Fibroblast of skin of back (primary cell): ENCODE measurements around the gene CRELD2.

Source experiments
- DNase-seq: peaks from one replicate; pipeline ENCODE4 v3.0.0-alpha.2; 2013

Gene CRELD2

DNA sequence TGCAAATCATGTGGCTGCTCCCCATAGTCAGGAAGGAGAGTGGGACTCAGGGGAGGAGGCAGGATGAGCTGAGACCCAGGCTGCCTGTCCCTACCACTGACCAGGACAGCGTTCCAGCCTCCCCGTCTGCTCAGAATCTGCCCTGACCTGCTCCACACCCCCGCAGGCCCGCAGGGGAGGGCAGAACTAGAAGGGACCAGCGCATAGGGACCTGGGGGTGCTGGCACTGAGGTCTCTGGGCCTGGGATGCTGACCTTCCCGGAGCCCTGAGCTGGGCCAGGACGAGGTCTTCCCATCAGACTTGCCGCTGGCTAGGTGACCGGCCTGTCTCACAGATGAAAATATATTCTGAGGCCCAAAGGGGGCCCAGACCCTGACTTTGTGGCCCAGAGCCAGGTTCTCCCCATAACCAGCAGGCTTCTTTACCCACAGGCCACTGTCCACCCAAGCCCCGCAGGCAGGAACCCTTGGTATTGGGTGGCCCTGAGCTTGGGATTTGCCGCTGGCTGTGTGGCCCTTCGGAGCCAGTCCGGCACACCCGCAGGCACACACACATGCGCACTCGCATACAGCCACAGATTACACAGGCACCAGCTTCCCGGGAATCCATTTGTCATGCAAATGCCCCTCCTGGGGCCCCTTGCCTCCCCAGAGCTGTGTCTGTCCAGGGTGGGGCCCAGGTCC lies 28.3 kb downstream of the CRELD2 start:
- no peak for DNase-seq

DNA sequence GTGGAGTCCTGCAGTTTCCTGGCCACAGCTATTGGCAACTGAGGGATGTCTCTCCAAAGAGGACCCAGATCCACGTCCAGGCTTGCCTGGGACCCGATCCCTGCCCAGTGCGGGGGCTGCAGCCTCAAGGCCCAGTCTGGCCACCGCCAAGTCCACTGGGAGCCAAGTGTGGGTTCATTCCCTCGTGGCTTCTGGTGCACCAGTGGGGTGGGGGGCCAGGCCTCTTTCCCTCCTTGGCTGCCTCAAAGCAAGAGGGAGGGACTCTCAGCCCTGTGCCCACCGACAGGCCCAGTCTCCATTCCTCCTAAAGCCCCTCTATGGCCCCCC lies 28.8 kb downstream of the CRELD2 start:
- DNase-seq = no peak

DNA sequence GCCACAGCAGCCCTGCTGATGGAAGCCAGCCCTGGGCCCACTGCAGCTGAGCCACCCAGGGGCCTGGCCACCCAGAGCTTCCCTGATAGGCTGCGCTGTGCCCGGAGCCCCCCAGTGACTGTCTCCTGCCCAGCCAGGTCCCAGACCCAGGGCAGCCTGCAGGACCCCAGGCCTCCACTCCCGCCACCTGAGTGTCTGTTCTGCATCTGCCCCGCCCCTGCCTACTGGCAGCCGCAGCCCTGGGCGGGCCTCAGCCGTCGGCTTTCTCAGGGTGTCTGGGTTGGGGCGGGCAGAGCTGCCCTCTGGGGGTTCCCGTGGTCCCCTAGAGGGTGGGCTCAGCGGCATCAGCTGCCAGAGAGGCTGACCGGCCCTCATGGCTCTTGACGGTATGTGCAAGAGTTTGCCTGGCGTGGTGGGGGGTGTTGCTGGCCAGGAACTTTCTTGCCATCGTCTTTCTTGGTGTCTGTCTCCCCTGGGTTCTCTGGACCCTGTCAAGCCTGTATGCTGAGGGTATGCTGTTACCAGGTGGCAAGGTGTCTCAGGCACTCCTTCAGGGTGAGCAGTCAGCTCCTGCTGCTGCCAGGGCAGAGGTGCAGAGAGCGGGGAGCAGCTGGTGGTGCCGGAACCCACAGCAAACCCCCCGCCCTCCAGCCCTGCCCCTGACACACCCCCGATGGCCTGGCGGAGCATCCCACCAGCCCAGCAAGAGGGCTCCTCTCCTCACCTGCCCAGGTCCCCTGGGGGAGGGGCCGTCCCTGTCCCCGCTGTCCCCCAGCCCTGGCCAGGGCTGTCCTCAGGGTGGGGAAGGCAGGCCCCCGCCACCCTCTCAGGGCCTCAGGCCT lies 29.9 kb downstream of the CRELD2 start:
- no peak for DNase-seq

DNA sequence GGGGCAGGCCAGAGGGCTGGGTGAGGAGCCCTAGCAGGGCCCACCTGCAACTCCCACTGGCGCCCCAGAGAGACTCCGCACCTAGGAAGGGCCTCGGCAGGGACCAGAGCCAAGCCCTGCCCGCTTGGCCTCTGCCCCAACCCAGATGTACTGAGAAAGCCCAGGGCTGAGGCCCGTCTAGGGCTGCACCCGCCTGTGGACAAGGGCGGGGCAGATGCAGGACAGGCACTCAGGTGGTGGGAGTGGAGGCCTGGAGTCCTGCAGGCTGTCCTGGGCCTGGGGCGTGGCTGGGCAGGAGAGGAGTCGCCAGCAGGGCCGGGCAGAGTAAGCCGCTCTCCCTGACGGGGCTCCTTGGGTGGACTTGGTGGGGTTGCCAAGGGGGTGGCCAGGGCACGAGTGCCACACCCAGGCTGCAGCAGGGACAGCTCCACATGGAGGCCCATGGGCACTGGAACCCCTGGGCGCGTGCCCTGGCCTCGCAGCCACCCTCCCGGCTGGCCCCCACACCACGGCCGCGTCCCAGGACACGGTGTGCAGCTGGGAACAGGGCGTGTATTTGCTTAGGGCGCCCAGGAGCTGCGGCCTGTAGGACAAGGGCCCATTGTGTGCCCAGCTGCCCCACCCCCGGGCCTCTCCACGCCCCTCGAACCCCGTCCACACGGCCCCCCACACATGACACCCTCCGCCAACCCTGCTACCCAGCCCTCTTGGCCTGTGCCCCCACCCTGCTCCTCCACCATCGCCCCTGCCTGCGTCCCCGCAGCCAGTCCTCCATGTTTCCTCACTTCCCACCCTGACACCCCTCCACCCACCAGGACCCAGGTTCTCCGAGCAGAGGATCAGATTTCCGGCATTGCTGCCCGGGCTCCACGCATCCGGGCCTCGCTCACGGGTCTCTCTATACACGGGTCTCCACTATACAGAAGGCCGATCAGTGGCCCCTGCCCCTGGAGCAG lies 30.8 kb downstream of the CRELD2 start:
- no peak for DNase-seq

DNA sequence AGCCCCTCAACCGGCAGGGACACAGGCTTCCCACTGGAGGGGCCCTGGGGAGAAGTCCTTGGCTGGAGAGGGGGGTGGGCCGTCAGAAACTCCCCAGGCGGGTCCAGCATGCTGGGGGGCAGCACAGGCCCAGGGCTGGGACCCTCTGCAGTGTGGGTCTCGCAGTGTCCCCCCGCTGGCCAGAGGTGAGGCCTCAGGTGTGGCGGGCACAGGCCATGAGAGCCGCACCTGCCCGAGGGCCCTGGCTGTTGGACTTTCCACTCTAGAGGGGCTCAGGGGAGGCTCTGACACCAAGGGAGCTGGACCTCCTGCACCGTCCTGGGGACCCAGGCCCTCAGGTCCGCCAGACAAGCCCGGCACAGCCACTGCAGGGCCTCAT lies 31.5 kb downstream of the CRELD2 start:
- DNase-seq = no peak

DNA sequence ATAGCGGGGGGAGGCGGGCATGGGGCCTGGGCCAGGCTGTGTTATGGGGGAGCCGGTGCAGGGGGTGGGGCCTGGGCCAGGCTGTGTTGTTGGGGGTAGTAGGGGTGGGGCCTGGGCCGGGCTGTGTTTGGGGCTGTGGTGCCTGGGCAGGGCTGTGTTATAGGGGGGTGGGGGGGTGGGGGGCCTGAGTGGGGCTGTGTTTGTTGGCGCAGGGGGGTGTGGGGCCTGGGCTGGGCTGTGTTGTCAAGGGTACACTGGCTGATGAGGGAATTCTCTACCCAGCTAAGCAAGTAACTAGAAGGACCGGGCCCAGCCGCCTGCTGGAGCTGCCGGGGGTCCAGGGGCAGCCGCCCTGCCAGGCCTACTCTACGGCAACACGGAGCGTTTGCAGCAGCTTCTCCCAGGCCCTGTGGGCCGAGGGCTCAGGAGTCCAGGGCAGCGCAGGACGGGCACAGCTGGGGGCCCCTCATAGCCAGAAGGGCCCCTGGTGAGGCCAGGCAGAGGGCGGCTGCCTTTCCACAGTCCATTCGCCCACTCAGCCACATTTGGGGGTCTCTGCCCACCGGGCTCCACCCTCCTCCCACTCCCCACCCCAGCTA lies 32.1 kb downstream of the CRELD2 start:
- DNase-seq = no peak

DNA sequence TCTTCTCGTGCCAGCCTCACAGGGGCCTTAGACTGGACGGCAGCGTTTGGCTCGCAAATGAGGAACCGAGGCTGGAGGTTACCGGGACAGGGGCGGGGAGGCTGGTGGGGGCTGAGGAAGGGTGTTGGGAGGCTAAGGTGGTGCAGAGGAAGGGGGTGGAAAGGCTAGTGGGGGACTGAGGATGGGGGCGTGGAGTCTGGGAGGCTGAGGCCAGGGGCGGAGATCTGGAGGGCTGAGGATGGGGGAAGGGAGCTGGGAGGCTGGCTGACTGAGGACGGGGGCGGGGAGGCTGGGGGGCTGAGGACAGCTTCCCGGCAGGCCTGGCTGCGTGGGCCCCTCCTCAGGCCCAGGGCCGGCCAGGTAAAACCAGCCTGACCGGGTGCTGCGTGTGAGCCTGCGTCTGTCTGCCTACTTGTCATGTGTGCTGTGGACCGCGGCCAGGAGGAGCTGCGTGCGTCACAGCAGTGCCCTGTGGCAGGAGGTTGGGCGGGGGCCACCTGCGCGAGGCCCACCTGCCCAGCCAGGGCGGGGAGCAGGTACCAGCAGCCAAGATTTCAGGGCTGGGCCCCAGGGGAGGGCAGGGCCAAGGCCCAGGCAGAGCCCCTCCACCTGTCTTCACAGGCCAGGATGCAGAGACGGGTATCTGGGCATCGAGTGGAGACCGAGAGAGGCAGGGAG lies 32.7 kb downstream of the CRELD2 start:
- DNase-seq = no peak

DNA sequence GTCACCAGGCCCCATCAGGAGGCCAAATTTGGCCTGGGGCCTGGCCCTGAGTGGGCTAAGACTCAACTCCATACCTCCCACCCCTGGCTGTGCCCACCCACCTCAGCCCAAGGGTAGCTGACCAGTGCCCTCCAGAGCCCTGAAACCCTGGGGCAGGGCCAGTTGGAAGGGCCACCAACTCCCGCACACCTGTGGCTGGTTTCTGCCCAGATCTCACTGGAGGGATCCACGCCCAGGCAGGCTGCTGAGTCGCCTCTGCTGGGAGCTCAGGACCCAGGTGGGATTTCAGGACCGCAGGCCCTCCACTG lies 33.2 kb downstream of the CRELD2 start:
- no peak for DNase-seq

DNA sequence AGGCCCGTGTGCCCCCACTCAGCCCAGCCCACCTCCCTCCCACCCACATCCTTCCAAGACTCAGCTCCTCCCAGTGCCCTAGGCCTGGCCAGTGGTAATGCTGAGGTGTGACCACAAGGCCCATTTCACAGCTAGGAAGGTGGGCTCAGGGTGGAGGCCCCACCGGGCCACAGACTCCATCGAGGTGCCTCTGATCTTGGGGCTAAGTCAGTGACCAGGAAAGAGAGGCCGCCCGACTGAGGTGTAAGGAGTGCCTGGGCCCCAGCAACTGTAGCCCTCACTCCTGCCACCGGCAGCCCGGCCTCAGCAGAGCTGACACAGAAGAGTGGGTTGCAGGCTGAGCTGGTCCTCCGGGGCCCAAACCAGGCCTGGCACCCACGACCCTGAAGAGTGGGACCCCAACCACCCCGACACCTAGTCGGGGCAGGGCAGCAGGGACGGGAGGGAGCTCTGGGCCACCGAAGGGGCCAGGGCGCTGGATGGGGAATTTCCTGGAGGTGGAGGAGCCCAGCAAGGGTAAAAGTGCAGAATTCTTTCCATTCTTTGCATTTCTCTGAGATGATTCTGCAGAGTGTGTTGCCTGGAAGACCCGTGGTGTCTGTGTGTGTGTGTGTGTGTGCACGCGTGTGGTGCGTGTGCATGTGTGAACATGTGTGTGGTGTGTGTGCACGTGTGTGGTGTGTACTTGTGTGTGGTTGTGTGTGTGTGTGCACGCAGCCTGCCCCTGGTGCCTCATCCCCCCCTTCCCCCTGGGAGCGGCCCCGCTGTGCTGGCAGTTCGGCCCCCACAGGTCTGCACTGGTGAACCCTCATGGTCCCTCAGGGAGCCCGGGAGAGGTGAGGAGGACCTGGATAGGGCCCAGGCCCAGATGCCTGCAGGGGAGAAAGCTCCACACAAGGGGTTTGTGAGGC lies 33.8 kb downstream of the CRELD2 start:
- DNase-seq = peak; percentile 92

DNA sequence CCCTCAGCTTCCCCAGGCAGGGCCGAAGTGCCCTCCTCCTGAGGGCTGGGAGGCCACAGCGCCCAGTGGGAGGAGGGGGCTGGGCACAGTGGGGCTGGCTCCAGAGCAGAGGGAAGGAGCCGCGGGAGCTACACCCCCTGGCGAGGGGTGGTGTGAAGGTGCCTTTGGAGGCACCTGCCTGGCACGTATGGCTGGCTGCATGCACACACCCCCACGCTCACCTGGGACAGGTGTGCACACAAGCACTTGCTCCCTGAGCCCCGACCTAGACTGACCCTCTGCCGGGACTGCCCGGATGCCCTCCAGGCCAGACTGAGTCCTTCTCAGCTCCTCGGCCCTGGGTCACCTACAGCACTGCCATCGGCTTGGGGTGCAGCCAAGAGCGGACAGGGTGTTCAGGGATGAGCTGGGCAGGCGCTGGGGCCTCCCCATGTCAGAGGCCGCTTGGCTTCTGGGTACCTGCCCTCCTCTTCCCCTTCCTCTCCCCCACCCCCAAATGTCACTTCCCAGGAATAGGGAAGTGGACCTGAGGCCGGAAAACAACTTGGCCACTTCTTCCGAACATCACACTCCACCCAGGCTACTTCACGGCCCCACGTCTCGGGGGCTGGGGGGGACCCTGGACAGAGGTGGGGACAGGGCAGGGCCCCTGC lies 34.7 kb downstream of the CRELD2 start:
- DNase-seq = no peak

DNA sequence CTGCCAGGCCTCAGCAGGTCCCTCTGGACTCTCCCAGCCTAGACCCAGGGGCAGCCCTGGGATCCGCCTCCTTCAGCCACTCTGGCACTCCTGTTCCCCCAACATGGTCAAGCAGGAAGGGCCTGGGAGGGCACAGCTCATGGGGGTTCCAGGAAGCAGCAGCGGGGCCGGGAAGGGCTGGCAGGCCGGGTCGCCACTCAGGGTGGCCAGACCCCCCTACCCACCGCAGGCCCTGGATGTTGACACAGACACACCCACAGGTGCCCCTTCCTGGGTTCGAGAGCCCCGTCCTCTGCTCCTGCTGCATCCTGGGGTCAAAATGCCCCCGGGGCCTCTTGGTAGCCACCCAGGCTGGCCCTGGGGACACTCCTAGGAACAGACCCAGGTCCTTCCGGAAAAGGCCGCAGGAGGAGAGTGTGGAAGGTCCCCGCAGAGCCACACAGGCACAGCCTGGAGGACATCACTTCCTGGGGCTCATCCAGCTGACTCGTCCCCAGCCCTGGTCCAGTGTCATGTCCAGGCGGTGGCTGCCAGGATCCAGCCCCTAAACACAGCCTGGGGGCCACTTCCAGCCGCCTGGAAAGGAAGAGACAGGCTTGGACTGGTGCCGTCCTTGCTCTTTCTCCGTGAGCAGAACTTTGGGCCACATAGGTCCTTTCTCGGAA lies 35.4 kb downstream of the CRELD2 start:
- DNase-seq = peak; percentile 21

DNA sequence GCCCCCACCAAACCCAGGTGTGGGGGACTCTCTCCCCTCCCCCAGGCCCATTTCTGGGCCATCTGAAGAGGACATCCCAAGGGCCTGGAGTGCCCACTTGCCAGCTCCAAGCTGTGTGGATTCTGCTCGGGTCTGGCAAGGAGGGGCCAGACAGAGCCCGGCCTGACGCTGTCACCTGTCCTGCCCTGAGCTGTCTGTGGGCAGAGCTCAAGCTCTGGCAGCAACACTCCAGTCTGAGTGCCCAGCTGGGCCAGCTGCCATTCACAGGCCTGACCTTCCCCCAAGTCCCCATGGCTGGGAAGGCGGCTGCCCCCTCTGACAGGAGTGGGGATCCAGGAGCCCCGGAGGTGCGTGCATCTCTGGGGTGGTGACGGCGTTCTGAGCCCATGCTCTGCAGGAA lies 35.9 kb downstream of the CRELD2 start:
- no peak for DNase-seq

DNA sequence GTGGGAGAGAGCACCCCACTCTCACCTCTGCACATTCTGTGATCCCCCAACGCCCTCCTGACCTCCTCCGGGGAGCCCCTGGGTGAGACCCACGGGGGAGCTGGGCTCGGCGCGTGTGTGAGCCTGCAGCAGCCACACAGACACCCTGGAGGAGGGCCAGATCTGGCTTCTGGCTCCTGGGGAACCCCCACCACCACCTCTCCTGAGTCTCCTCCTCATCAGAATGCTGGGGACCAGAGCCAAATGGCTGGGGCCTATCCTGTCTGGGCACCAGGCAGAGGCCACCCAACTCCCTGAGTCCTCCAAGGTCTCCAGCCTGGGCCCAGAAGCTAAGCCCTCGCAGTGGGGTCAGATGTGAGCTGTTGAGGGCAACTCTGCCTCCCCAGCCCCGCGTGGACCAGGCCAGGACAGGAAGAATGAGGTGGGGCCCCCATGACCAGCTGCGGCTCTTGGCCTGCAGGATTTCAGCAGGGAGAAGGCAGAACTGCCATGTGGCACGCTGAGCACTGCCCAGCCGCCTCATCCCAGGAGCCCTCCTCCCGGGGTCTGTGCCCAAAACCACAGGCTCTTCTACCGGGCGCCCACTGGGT lies 36.7 kb downstream of the CRELD2 start:
- no peak for DNase-seq

DNA sequence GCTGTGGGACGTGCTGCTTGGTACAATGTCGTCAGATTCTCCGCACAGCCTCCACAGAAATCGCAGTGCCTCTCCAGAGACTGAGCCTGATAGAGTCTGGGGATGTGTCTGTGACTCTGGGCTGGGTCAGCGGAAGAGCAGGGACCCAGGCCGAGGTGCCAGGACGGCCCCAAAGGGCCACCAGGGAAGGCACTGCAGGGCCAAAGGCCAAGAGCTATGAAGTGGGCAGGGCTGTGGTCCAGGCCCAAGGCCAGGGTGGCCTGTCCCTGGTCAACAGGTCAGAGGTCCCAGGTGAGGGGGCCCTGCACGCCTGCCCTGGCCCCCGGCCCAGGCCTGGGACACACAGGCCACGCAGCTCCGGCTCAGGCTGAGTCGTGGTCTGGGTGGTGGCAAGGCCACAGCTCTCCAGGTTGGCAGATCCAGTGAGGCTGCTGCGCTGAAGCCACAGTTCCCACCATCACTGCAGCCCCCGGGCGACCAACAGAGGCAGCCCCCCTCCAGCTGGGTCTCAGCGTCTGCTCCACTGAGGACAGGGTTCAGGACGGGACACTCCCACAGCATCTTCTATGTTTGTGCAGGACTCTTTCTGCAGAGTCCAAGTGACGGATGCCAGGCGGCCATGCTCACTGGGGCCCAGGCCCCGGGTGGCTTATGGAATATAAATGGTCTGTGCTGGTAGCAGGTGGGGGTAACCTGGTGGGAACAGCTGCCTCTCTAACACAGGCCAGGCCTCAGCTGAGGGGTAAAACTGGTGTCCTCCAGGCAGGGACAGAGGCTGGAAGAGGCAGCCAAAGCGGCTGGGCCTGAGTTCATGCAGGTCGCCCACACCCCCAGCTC lies 37.4 kb downstream of the CRELD2 start:
- no peak for DNase-seq

DNA sequence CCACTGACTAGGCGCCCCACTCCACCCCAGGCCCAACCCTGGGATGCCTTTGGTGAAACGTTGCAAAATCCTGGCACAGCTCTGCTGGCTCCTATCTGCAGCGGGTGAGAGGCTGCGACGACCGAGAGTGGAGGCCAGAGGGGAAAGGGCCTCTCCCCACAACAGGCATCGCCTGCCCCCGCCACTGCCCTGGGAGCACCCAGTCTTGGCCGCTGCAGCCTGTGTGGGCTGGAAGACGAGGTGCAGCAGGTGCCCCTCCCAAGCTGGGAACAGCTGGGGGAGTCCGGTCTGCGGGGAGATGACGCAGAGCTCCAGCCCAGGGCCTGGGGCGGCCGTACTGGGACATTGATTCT lies 38.0 kb downstream of the CRELD2 start:
- DNase-seq = no peak

DNA sequence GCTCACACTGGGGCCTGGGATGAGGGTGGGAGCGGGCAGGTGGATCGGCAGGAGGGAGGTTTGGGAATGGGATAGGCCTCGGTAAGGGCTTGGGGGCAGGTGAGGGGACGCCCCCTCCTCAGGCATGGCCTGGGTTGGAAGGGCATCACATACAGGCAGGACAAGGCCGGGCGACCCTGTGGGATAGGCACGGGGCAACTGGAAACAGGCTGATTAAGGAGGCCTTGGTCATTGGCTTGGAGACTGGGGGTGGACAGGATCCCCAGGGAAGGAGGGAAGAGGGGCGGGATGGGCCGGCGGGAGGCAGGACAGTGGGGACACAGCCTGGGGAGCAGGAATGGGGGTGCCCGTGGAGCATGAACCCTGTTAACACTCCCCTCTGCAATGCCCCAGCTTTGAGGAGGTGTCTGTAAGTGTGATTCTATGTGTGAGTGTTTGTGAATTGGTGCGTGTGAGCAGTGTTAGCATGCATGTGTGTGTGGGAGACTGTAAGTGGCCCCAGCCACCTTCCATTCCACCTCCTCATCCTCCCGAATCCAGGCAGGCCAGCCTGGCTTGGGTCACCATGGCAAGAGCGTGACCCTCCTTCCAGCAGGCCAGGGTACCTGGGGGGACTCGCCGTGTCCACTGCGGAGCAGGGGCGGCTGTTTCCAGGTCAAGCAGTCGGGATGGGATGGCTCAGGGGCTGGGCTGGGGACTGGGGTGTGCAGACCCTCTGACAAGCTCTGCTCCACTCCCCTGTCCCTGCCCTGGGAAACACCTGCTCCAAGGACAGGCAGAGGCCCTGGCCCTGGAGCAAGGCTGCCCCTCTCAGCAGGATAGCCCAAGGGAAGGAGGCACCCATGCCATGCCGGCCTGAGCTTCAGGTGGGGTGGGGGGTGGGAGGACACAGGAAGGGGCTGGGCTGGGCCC lies 38.7 kb downstream of the CRELD2 start:
- DNase-seq = no peak

DNA sequence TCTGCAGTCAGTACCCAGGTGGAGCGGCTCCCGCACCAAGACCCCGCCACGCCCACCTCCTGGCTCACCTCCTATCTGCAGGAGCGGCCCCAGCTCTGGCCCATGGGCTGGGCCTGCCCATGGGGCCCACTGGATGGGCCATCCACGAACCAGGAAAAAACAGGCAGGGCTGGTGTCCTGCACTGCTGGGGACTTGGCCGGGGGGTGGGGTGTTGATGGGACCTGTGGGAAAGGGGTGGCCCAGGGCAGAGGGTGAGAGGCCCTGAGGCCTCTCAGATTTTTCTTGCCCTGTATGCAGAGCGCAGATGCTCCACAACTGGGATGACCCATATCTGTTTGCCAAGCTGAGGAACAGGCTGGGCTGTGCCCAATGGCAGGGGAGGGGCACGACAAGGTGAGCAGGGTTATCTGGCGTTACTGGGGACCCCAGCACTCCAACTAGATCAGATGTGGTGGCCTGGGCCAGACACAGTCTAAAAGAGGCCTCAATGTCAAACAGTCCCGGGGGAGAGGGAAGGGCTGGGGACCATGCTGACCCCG lies 39.5 kb downstream of the CRELD2 start:
- DNase-seq = no peak
